Adipocyte (in vitro differentiated cells): Measurements from ENCODE around the gene ANKRD55.

Experiments
- DNase-seq: peaks from one replicate; pipeline ENCODE4 v3.0.0-alpha.2; 2015; ENCODE audit warnings: low read depth
- H3K27me3 ChIP-seq: replicated peaks from 2 replicates; pipeline ENCODE4 v1.7.0; 2013; ENCODE audit warnings: mild to moderate bottlenecking, low read length, moderate library complexity; ENCODE audit not compliant: control insufficient read depth, insufficient read depth
- H3K36me3 ChIP-seq: 2 replicates; pipeline ENCODE4 v1.7.0; 2013; ENCODE audit warnings: low read length, mild to moderate bottlenecking, moderate library complexity; ENCODE audit not compliant: control insufficient read depth, insufficient read depth, severe bottlenecking
- H3K4me1 ChIP-seq: 2 replicates; pipeline ENCODE4 v1.7.0; 2013; ENCODE audit warnings: mild to moderate bottlenecking, low read length, moderate library complexity; ENCODE audit not compliant: control insufficient read depth, insufficient read depth
- H3K4me3 ChIP-seq: 2 replicates; pipeline ENCODE4 v1.7.0; 2013; ENCODE audit warnings: mild to moderate bottlenecking, low read length, moderate library complexity
- H3K9ac ChIP-seq: 2 replicates; pipeline ENCODE4 v1.7.0; 2013; ENCODE audit warnings: mild to moderate bottlenecking, low read length, moderate library complexity
- H3K9me3 ChIP-seq: 2 replicates; pipeline ENCODE4 v1.7.0; 2013; ENCODE audit warnings: mild to moderate bottlenecking, low read length, moderate library complexity; ENCODE audit not compliant: control insufficient read depth

The ANKRD55 gene

GRCh38 chr5:56070851-56071465 lies 162.2 kb downstream of the ANKRD55 start:
- H3K4me1 ChIP-seq = peaks cover 30% of the 10 kb centered on the region
- H3K4me3 ChIP-seq = peak overlapping the region; percentile 7
- no peaks in the 10 kb centered on the region for H3K27me3 ChIP-seq
- no peaks in the 10 kb centered on the region for H3K9me3 ChIP-seq
- DNase-seq = peak; percentile 13
- peak overlapping the region; percentile 16 for H3K9ac ChIP-seq
- no peaks in the 10 kb centered on the region for H3K36me3 ChIP-seq

DNA sequence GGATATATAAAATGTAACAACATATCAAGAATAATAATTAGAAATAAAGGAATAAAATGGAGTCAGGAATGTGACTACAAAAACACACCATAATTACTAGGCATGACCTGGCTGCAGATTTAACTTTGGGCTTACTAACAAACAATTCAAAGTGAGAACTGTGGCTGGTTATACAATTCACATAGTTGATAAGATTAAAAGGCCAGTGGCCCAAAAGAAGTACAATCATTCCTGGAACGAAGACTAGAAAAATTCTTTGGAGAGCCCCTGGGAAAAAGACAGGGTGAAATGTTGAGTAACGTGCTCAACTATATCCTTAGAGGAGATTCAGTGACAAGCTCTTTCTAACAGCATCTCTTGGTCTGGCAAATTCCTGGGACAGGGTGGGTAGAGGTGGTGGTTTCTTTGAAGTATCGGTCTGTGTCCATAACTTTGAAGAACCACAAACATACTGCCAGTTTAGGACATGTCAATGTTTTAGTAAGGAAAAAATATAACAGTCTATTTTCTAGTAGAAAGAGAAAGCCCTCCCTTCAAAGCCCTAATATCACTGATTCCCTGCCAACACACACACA lies 163.4 kb downstream of the ANKRD55 start:
- DNase-seq = no peak
- H3K4me1 ChIP-seq = peaks cover 27% of the 10 kb centered on the region
- no peak overlapping the region for H3K4me3 ChIP-seq
- H3K36me3 ChIP-seq = no peaks in the 10 kb centered on the region
- H3K9ac ChIP-seq = no peak overlapping the region
- no peaks in the 10 kb centered on the region for H3K9me3 ChIP-seq
- no peaks in the 10 kb centered on the region for H3K27me3 ChIP-seq

- H3K4me3 ChIP-seq = no peak overlapping the region
These were observed 166.1 kb downstream of the ANKRD55 start for GRCh38 chr5:56066931-56067450.

GRCh38 chr5:56064984-56065383 lies 168.1 kb downstream of the ANKRD55 start:
- H3K9ac ChIP-seq = no peak overlapping the region
- H3K9me3 ChIP-seq = no peaks in the 10 kb centered on the region
- DNase-seq = no peak
- H3K4me1 ChIP-seq = peaks cover 7% of the 10 kb centered on the region
- H3K27me3 ChIP-seq = no peaks in the 10 kb centered on the region
- H3K36me3 ChIP-seq = no peaks in the 10 kb centered on the region
- H3K4me3 ChIP-seq = no peak overlapping the region

More at GRCh38 chr5:56066931-56067450, 166.1 kb downstream of the ANKRD55 start:
- H3K9me3 ChIP-seq = no peaks in the 10 kb centered on the region
- H3K27me3 ChIP-seq = no peaks in the 10 kb centered on the region
- peaks cover 26% of the 10 kb centered on the region for H3K4me1 ChIP-seq
- H3K9ac ChIP-seq = no peak overlapping the region
- no peaks in the 10 kb centered on the region for H3K36me3 ChIP-seq
- DNase-seq = no peak

GRCh38 chr5:56060276-56061110 lies 172.6 kb downstream of the ANKRD55 start:
- Histone ChIP-seq H3K4me3 (no peak overlapping the region), H3K4me1 (peaks cover 23% of the 10 kb centered on the region)
- no peak for DNase-seq

GRCh38 chr5:56059854-56060253 lies 173.3 kb downstream of the ANKRD55 start:
- H3K4me1 ChIP-seq = peaks cover 24% of the 10 kb centered on the region
- no peak for DNase-seq
- H3K9me3 ChIP-seq = no peaks in the 10 kb centered on the region
- no peaks in the 10 kb centered on the region for H3K36me3 ChIP-seq
- H3K4me3 ChIP-seq = no peak overlapping the region
- H3K9ac ChIP-seq = no peak overlapping the region
- H3K27me3 ChIP-seq = no peaks in the 10 kb centered on the region

More at GRCh38 chr5:56060276-56061110, 172.6 kb downstream of the ANKRD55 start:
- no peak overlapping the region for H3K9ac ChIP-seq
- no peaks in the 10 kb centered on the region for H3K27me3 ChIP-seq
- no peaks in the 10 kb centered on the region for H3K9me3 ChIP-seq
- H3K36me3 ChIP-seq = no peaks in the 10 kb centered on the region

- Histone ChIP-seq H3K4me3 (no peak overlapping the region), H3K36me3 (no peaks in the 10 kb centered on the region), H3K9ac (no peak overlapping the region), H3K9me3 (peaks cover 6% of the 10 kb centered on the region), H3K27me3 (no peaks in the 10 kb centered on the region), H3K4me1 (peaks cover 32% of the 10 kb centered on the region)
- no peak for DNase-seq
These were observed 176.3 kb downstream of the ANKRD55 start for GRCh38 chr5:56056875-56057274.

DNA sequence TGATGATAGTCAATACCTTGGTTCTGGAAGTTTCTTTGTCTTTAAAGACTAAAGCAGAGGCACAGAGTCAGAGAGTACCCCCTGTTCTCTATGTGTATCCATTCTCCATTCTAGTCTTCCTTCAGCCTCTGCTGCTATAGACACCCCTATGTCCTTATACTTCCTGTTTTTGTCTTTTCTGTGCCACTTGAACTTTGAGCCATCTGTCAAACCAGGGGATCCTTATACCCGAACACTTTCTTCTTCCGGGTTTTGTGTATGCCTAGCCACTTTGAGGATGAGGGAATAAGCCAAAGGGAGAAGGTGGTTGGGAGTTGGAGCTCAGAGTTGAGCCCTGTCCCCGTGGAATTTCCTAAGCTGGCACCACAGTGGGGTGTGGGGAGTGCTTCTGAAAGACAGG lies 177.3 kb downstream of the ANKRD55 start:
- DNase-seq = no peak
- no peaks in the 10 kb centered on the region for H3K36me3 ChIP-seq
- H3K4me3 ChIP-seq = no peak overlapping the region
- no peak overlapping the region for H3K9ac ChIP-seq
- peaks cover 6% of the 10 kb centered on the region for H3K9me3 ChIP-seq
- peaks cover 34% of the 10 kb centered on the region for H3K4me1 ChIP-seq
- H3K27me3 ChIP-seq = no peaks in the 10 kb centered on the region

DNA sequence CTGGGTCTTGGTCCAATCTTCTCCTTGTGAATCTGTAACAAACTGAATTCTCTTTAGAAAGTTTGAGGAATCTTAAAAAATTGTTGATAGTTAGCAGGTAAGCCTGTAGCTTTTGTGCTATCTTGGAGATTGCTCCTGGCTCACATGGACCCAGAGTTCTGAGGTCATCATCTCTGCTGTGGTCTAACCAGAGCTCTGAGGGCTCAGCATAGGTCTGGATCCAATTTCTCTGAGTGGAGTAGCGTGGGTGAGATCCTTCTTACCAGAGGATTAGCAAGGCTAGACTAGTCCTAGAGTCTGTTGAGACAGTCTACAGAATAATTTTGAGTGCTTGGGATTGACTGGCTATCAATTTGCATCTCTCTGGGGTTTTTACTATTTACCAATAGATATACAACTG lies 177.8 kb downstream of the ANKRD55 start:
- peak; percentile 40 for DNase-seq
- no peaks in the 10 kb centered on the region for H3K36me3 ChIP-seq
- no peaks in the 10 kb centered on the region for H3K27me3 ChIP-seq
- H3K9ac ChIP-seq = no peak overlapping the region
- no peak overlapping the region for H3K4me3 ChIP-seq
- H3K9me3 ChIP-seq = peaks cover 6% of the 10 kb centered on the region
- peaks cover 40% of the 10 kb centered on the region for H3K4me1 ChIP-seq

GRCh38 chr5:56054666-56055065 lies 178.5 kb downstream of the ANKRD55 start:
- H3K4me1 ChIP-seq = peaks cover 40% of the 10 kb centered on the region
- H3K27me3 ChIP-seq = no peaks in the 10 kb centered on the region
- peaks cover 6% of the 10 kb centered on the region for H3K9me3 ChIP-seq
- DNase-seq = peak; percentile 66
- H3K36me3 ChIP-seq = no peaks in the 10 kb centered on the region
- H3K4me3 ChIP-seq = no peak overlapping the region
- H3K9ac ChIP-seq = no peak overlapping the region

DNA sequence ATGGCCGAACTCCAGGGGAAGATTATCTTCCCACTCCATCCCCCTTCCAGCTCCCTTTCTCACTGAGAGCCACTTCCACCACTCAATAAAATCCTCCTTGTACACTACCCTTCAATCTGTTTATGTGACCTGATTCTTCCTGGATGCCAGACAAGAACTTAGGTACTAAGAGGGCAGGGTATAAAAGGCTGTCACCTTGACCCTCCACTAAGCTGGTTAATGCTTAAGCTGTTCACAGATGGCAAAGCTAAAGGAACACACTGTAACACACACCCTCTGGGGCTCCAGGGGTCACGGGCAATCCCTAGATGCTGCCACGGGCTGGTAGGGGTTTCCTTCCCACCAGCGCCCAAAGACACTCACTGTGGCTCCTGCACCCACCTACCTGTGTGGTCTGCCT lies 179.8 kb downstream of the ANKRD55 start:
- peaks cover 32% of the 10 kb centered on the region for H3K4me1 ChIP-seq
- H3K9ac ChIP-seq = no peak overlapping the region
- H3K4me3 ChIP-seq = no peak overlapping the region
- no peaks in the 10 kb centered on the region for H3K27me3 ChIP-seq
- no peak for DNase-seq
- H3K9me3 ChIP-seq = peaks cover 6% of the 10 kb centered on the region
- H3K36me3 ChIP-seq = no peaks in the 10 kb centered on the region
